GM04504 (cell line): Measurements from ENCODE around the gene NFIB.

Experiments used
- DNase-seq: peaks from one replicate; pipeline ENCODE4 v3.0.0-alpha.2; 2012; ENCODE audit warnings: low read depth

Gene NFIB

GRCh38 chr9:14344941-14345353, 31.0 kb upstream of the NFIB start:
- DNase-seq = no peak

DNA sequence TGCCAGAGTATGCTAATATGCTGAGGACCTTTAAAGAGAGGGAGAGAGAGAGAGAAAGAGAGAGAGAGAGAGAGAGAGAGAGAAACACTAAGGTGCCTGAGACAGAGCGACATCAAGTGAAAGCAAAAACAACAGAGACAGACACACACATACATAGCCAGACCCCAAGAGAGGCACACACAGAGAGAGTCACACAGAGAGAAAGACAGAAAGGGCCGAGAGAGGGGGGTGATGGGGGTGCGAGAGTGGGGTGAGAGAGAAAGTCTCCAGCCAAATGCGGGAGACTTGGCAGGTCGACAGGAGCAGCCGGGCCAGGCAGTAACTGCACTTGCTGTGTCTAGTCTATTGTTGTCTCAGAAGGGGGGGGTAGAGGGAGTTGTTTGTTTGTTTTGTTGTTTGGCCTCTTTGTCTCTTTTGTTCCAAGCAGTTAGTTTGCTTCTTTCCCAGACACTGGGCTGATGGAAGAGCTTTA, 30.1 kb upstream of the NFIB start:
- DNase-seq = no peak

GRCh38 chr9:14343261-14344031, 29.5 kb upstream of the NFIB start:
- no peak for DNase-seq

DNA sequence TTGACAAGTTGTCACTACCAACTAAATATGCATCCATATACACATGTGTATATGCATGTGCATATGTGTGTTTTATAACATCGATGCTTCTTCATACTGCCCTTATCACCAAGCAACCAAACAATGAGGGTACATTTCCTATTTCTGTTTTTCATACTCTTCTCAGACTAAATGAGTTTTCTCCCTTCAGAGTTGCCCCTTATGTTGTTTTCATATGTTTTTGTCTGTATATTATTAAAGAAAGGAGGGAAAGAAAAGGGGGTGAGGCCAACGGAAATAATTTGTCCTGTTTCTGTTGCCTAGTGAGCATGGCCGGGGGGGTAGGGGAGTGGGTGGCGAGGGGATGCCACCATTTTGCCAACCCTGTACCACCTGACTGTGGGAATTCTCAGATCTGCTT, 28.8 kb upstream of the NFIB start:
- DNase-seq = no peak

DNA sequence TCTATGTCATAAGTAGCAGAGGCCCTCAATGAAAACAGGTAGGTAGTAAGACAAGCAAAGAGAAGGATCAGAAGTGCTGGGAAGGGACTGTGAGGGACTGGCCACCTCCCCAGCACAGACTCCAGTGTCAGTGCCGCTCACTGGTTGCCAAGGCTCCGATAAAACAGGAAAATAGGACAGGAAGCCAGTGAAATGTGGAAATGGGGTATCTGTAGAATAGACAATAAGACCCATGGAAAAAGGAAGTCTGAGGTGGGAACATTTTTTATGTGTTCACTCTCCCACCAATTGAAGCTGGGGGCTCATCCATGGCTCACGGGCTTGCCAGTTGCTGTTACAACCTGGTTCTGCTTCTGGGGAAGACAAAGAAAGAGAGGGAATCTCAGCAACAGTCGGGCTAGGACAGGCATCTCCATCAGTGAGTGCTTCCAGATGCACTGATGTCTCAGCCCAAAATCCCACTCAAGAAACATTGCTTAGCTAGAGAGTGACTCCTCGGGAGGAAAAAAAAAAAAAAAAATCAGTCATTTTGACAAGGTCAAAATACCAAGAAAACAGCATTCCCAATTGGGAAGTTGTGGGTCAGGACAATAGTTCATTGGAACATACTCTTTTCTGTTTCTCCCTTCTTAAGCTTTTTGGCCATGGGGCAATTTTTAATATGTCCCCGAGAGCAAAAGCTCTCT, 27.6 kb upstream of the NFIB start:
- DNase-seq = no peak

GRCh38 chr9:14340994-14341393, 27.1 kb upstream of the NFIB start:
- no peak for DNase-seq

DNA sequence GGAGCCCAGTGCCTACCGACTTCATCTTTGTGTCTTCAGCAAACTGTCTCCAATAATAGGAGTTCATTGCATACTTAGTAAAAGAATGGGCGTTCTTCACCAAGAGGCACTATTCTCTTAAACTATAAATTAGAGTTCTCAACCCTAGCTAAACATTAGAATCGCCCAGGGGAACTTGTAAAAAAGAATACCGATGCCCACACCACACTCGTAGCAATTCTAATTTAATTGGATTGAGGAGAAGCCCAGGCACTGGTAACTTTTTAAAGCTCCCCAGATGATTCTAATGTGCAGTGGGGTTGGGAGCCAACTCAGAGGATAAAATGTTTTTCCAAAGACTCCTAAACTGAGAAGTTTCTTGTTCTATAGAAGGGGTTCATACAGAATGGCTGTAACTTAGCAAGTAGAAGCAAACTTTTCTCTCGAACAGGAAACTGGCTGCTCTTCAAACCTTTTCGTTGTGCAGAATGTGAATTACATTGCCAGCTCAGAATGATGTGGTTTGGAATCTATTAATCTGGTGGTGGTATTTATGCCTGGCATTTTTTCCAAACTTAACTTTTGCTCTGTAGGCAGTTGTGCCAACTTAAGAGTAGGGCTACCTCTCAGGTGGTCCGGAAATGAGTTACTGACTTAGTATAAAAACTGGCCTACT, 26.4 kb upstream of the NFIB start:
- no peak for DNase-seq

GRCh38 chr9:14339746-14340145, 25.8 kb upstream of the NFIB start:
- DNase-seq = no peak

- DNase-seq = no peak
Observed at GRCh38 chr9:14337615-14338014, 23.7 kb upstream of the NFIB start.

GRCh38 chr9:14336244-14336643, 22.3 kb upstream of the NFIB start:
- DNase-seq = no peak

DNA sequence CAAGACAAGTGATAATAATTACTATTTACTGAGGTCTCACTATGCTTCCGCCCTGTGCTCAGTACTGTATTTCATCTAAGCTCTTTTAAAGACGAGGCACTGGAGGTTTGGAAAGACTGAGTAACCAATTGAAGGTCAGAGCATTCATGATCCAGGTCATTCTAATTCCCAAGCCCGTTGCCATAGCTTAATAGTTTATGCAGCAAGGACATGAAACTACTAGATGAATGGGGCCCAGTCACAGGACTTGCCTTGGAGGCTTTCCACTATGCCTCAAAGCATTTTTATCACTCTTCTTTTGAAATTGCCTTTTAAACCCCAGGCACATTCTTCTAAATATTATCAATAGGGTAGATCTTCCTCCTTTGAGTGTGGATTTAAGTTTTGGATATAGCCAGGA, 17.2 kb upstream of the NFIB start:
- no peak for DNase-seq

GRCh38 chr9:14327036-14327435, 13.1 kb upstream of the NFIB start:
- DNase-seq = no peak

DNA sequence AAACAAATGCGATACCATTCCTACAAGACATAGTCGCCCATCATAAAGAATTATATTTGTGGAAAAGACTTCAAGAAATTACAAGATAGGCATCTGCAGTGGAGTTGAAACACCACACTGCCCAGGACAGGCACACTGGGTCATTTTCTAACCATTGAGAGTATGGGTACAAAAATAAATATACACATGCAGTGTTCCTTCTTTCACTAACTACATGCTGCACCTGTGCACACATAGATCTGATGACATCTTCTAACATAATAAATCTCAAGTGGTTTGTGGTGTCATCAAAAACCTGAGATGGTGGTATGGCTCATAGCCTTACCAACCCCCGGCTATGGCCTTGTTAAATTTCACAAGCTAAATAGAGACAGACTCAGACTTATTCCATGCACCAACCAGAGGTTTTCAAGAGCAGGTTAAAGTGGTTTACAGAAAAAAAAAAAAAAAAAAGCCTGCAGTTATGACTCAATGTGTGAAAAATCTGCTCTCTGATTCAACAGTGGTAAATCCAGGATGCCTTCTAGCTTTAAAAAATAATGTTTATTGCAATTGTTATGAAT, 12.4 kb upstream of the NFIB start:
- no peak for DNase-seq

- no peak for DNase-seq
Observed at GRCh38 chr9:14325147-14325546, 11.2 kb upstream of the NFIB start.

DNA sequence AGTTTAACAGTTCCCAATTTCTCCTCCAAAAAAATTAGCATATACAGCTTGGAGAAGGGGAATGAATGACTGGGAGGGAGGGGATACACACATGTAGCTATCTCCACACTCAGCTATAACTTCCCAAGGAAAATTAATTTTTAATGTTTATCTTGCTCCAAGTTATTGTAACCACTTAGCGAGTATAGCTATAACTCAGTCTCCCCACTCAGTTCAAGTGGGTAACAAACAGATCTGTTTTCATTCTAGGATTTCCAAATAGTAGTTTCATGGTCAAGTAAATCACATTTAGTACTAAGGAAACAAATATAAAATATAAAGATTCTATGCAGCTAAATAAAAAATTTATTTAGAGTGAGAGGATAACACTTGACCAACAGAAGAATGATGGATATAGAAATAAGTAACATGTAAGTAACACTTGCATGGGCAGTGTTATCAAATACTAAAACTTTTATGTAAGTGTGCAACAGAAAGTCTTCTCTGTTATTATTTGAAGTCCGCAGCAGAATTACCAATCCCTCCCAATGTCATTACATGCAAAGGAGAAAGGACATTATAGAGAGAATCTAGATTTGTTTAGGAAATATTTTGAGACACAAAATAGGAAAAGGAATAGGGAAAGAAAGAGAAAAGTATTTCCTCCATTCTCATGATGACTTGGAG, 10.2 kb upstream of the NFIB start:
- no peak for DNase-seq

DNA sequence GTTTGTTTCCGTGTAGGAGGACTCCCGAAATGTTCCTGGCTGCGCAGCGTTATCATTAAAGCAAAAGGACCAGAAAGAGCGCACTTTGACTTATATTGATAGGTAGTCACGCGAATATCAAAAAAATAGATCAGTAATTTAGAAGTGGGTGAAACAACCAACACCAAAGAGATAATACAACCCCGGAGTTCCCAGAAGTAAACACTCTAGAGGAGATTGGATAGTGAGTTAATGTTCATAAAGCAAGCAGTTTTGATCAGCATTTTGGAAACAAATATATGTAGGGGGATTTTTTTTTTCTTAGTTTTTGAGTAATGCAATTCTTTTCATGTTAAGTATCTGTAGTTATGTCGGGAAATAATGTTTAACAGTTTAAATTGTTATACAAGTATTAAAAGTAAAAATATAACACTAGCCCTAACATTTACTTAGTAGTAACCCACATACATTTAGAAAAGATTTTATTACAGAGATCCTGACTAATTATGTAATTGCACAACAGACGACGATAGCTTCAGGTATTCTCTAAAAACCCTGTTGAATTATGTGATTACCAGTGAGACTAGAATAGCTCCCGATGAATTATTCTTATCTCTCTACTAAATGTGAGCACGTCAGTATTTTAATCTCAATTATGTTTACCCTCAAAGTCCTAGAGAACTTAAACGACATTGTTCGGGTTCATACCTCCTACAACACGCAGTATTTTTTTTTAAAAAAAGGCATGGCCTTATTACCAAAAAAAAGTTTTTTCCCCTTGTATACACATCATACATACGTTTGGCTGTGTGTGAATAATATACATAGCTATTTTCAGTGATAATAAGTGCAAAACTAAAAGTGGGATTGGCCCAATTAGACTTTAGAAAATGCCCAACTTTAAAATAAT, 9.4 kb upstream of the NFIB start:
- DNase-seq = no peak

GRCh38 chr9:14322211-14323082, 8.5 kb upstream of the NFIB start:
- peak; percentile 42 for DNase-seq

DNA sequence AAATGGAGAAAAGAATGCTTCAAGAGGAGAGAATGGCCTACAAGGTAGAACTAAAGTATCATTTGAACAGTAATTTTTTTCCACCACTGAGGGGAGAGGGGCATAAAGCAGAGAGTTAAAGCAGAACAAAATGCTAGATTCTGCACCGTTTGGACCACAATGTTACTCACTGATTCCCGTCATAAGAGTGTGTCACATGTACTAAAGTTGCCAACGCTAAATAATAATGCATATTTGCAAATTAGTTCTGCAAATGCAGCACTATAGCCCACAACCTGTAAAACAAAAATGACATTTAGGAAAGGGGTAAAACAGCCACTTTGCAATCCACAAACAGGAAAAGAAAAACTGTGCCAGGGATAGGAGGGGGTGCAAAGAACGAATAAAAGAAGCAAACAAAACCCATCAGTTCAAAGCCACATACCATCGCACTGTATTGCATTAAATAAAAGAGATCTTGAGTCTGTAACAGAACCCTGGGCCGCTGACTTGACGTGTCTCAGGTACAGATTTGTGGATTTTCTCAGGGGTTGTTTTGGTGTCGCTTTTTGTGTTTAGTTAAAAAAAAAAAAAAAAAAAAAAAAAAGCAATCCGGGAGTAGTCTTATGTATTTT, 7.7 kb upstream of the NFIB start:
- DNase-seq = no peak

GRCh38 chr9:14320271-14321181, 6.6 kb upstream of the NFIB start:
- peak; percentile 65 for DNase-seq
